Fibroblast of lung (primary cell): ENCODE measurements around the gene ARHGAP11A. TPM values are rescaled to one million over a fixed set of nuclear protein-coding genes. Genes with fewer than 3 reads are reported as not detected.

ENCODE experiments used
- DNase-seq, 2 donors: peaks; one replicate each; pipeline versions ENCODE4 v3.0.0 to v3.0.0-alpha.2; 2010; ENCODE audit warnings: low read depth in 2 of 2
- H2AFZ ChIP-seq: 2 replicates; pipeline ENCODE4 v1.5.1; 2012; ENCODE audit warnings: low read length, control low read depth, inconsistent platforms
- H3K27ac ChIP-seq: 2 replicates; pipeline ENCODE4 v1.5.1; 2011; ENCODE audit warnings: low read length, control low read depth; ENCODE audit not compliant: insufficient read depth
- H3K27me3 ChIP-seq: 2 replicates; pipeline ENCODE4 v1.5.1; 2011; ENCODE audit warnings: mild to moderate bottlenecking, low read length; ENCODE audit not compliant: control insufficient read depth, insufficient read depth
- H3K36me3 ChIP-seq: 2 replicates; pipeline ENCODE4 v1.5.1; 2011; ENCODE audit warnings: low read length; ENCODE audit not compliant: control insufficient read depth, insufficient read depth
- H3K4me1 ChIP-seq: 2 replicates; pipeline ENCODE4 v1.5.1; 2011; ENCODE audit warnings: low read length; ENCODE audit not compliant: control insufficient read depth, insufficient read depth; ENCODE audit errors: extremely low read depth
- H3K4me2 ChIP-seq: 2 replicates; pipeline ENCODE4 v1.5.1; 2011; ENCODE audit warnings: low read length, control low read depth; ENCODE audit not compliant: insufficient read depth; ENCODE audit errors: extremely low read depth
- H3K4me3 ChIP-seq, 4 experiments: fragments of 200-600 bp in 1 of 4; sonication (generic) in 1 of 4; replicated peaks in 1 of 4; 2 replicates each; pipeline ENCODE4 v1.5.1; 2011 to 2016; ENCODE audit warnings: low read length in 4 of 4, low read depth in 3 of 4, mild to moderate bottlenecking in 3 of 4, control low read depth in 2 of 4, inconsistent platforms in 1 of 4, mixed read lengths in 1 of 4; ENCODE audit not compliant: insufficient read depth in 1 of 4; ENCODE audit errors: control extremely low read depth in 1 of 4
- H3K79me2 ChIP-seq: 2 replicates; pipeline ENCODE4 v1.5.1; 2012; ENCODE audit warnings: mild to moderate bottlenecking, low read length, inconsistent platforms; ENCODE audit not compliant: control insufficient read depth, insufficient read depth
- H3K9ac ChIP-seq: 2 replicates; pipeline ENCODE4 v1.5.1; 2011; ENCODE audit warnings: mild to moderate bottlenecking, low read length, control low read depth; ENCODE audit not compliant: insufficient read depth
- H3K9me3 ChIP-seq: 2 replicates; pipeline ENCODE4 v1.5.1; 2012; ENCODE audit warnings: low read depth, low read length; ENCODE audit not compliant: control insufficient read depth, insufficient read depth
- H4K20me1 ChIP-seq: 2 replicates; pipeline ENCODE4 v1.5.1; 2011; ENCODE audit warnings: low read length; ENCODE audit not compliant: control insufficient read depth, insufficient read depth; ENCODE audit errors: extremely low read depth
- EZH2 ChIP-seq: IDR thresholded peaks from 2 replicates; pipeline ENCODE4 v1.5.1; 2012; ENCODE audit warnings: low read length, control low read depth, mild to moderate bottlenecking; ENCODE audit errors: missing control alignments
- polyA plus RNA-seq, 2 donors: library from polyadenylated mRNA; depleted of rRNA in 1 of 2; stranded (reverse) in 1 of 2; unstranded in 1 of 2; fragments of >200 nt; gene quantifications; 2 replicates each; pipeline ENCODE4 v1.2.1, GENCODE V29; 2011 to 2012; ENCODE audit warnings: missing spikeins in 1 of 2
- total RNA-seq: library from RNA; depleted of rRNA; stranded (reverse); fragments of >200 nt; gene quantifications from 2 replicates; pipeline ENCODE4 v1.2.1, GENCODE V29; 2014
- TF ChIP-seq, protein P1 (sequence below), 2 donors: IDR thresholded peaks in 1 of 2; conservative IDR thresholded peaks in 1 of 2; 1 replicate in 1 of 2; 2 replicates in 1 of 2; pipeline ENCODE4 v1.5.1; 2011 to 2012; ENCODE audit warnings: low read length in 2 of 2, control low read depth in 1 of 2, inconsistent platforms in 1 of 2, low read depth in 1 of 2, mild to moderate bottlenecking in 1 of 2

ARHGAP11A gene
- total and polyA plus RNA-seq, 2 donors (not counting 1 experiment from before 2014, with no cell fraction given) = 9.1 to 21.1 TPM

DNA sequence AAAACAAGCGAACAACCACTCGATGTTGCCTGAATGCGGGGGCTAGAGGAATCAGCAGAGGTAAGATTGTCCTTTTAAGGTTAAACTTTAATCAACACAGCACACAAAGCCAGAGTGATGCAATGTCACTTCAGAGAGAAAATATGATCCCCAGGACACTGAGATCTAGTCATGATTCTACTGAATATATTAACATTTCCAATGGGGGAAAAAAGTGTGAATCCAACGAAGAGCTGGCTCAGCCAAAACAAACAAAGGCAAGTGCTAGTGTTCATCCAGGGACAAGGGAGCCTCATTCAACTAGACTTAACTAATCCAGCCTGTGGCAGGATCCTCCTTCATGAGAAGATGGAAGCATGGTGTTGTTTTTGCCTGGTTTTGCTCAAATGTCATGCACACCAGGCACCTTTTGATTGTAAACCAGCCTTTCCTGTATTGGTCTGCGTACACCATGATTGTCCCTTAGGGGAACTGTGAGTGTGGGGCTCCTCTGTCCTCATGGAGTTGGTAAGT lies 62.0 kb downstream of the ARHGAP11A start:
- Histone ChIP-seq H3K4me1 (peaks cover 7% of the 10 kb centered on the region), H3K4me3 (no peak overlapping the region), H4K20me1 (no peaks in the 10 kb centered on the region), H2AFZ (no peak overlapping the region), H3K9me3 (no peaks in the 10 kb centered on the region), H3K36me3 (no peaks in the 10 kb centered on the region), H3K9ac (no peak overlapping the region), H3K27ac (no peak overlapping the region), H3K27me3 (no peaks in the 10 kb centered on the region), H3K4me2 (no peak overlapping the region), H3K79me2 (no peaks in the 10 kb centered on the region)
- DNase-seq = peak in 1 of 2 donors; percentile 46
- TF ChIP-seq, protein P1, sequence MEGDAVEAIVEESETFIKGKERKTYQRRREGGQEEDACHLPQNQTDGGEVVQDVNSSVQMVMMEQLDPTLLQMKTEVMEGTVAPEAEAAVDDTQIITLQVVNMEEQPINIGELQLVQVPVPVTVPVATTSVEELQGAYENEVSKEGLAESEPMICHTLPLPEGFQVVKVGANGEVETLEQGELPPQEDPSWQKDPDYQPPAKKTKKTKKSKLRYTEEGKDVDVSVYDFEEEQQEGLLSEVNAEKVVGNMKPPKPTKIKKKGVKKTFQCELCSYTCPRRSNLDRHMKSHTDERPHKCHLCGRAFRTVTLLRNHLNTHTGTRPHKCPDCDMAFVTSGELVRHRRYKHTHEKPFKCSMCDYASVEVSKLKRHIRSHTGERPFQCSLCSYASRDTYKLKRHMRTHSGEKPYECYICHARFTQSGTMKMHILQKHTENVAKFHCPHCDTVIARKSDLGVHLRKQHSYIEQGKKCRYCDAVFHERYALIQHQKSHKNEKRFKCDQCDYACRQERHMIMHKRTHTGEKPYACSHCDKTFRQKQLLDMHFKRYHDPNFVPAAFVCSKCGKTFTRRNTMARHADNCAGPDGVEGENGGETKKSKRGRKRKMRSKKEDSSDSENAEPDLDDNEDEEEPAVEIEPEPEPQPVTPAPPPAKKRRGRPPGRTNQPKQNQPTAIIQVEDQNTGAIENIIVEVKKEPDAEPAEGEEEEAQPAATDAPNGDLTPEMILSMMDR (conservative IDR thresholded peaks at IDR 0.05 in 1 of 2, IDR thresholded peaks at IDR 0.05 in 1 of 2; ENCODE audit: low read depth in 1 of 2, low read length in 2 of 2) = no peak
- TF ChIP-seq EZH2 = no peak

DNA sequence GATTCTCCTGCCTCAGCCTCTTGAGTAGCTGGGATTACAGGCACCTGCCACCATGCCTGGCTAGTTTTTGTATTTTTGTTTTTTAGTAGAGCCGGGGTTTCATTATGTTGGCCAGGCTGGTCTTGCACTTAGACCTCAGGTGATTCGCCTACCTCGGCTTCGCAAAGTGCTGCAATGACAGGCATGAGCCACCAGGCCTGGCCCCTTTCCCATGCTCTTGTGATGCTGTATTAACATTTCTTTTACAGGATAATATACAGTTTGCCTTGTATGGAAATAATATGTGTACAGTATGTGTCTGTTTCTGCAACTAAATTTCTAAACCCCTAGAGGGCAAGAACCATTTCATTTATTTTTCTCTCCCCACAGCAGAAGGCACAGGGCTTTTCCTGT lies 64.0 kb downstream of the ARHGAP11A start:
- Histone ChIP-seq H3K4me2 (no peak overlapping the region), H3K4me3 (no peak overlapping the region), H2AFZ (no peak overlapping the region), H3K9me3 (no peaks in the 10 kb centered on the region), H3K9ac (no peak overlapping the region), H3K79me2 (no peaks in the 10 kb centered on the region), H4K20me1 (no peaks in the 10 kb centered on the region), H3K27me3 (no peaks in the 10 kb centered on the region), H3K4me1 (peaks cover 23% of the 10 kb centered on the region), H3K27ac (no peak overlapping the region), H3K36me3 (no peaks in the 10 kb centered on the region)
- DNase-seq = no peak
- TF ChIP-seq, protein P1 (conservative IDR thresholded peaks at IDR 0.05 in 1 of 2, IDR thresholded peaks at IDR 0.05 in 1 of 2; ENCODE audit: low read depth in 1 of 2, low read length in 2 of 2) = no peak
- TF ChIP-seq EZH2 = no peak

DNA sequence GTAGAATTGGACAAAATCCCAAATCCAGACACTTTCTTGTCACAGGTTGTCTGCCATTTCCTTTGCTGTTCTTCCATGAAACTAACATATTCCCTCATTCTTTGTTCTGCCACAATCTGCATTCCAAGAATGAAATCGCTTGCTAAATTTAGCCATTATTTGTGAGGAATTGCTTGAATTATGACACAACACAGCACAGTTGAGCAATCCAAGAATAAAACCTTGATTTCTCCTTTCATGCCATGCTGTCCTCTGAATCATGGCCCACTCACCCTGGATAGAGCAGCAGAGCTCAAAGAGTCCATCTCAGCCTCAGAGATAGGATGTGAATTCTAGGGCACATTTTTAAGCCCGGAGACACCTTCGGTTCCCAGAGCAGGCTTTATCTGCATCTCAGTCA lies 67.3 kb downstream of the ARHGAP11A start:
- no peak for TF ChIP-seq EZH2
- TF ChIP-seq, protein P1 (conservative IDR thresholded peaks at IDR 0.05 in 1 of 2, IDR thresholded peaks at IDR 0.05 in 1 of 2; ENCODE audit: low read depth in 1 of 2, low read length in 2 of 2) = no peak
- Histone ChIP-seq H3K27ac (peak overlapping the region; percentile 39), H2AFZ (no peak overlapping the region), H3K27me3 (no peaks in the 10 kb centered on the region), H3K4me2 (peak overlapping the region; percentile 61), H3K4me3 (no peak overlapping the region), H3K9me3 (no peaks in the 10 kb centered on the region), H3K36me3 (no peaks in the 10 kb centered on the region), H3K9ac (no peak overlapping the region), H4K20me1 (no peaks in the 10 kb centered on the region), H3K4me1 (peaks cover 21% of the 10 kb centered on the region), H3K79me2 (no peaks in the 10 kb centered on the region)
- DNase-seq = peak; percentile 93 to 96
